Testis (tissue), 2 donors: ENCODE results near the gene SGCG.

Source experiments
- POLR2A ChIP-seq: fragments of 450-650 bp; IDR thresholded peaks from one replicate; pipeline ENCODE4 v1.6.1; 2017; ENCODE audit warnings: antibody characterized with exemption, mild to moderate bottlenecking, moderate library complexity
- TF ChIP-seq, protein P1 (sequence below), 3 experiments: fragments of 450-650 bp in 2 of 3; fragments of 200-600 bp in 1 of 3; sonication (generic) in 1 of 3; IDR thresholded peaks; one replicate each; pipeline ENCODE4 v1.5.1; 2016 to 2019; ENCODE audit warnings: antibody characterized with exemption in 3 of 3, mild to moderate bottlenecking in 2 of 3, moderate library complexity in 1 of 3

DNA sequence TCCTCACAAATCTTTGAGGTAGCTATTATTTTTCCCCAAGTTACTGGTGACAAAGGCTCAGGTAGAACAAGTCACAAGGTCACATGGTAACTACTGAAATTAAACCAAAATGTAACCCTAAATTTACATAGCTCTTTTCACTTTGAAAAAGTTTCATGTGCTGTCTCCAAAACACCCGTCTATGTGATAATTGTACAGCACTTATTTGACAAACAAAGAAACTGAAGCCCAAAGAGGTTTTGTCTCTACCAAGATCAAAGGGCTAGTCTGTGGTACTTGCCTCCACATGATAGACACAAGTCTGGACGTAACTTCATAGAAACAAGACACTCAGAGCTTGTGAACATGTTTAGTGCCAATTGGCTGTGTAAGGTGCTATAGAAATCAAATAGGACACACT, 144.4 kb downstream of the SGCG start:
- TF ChIP-seq, protein P1, sequence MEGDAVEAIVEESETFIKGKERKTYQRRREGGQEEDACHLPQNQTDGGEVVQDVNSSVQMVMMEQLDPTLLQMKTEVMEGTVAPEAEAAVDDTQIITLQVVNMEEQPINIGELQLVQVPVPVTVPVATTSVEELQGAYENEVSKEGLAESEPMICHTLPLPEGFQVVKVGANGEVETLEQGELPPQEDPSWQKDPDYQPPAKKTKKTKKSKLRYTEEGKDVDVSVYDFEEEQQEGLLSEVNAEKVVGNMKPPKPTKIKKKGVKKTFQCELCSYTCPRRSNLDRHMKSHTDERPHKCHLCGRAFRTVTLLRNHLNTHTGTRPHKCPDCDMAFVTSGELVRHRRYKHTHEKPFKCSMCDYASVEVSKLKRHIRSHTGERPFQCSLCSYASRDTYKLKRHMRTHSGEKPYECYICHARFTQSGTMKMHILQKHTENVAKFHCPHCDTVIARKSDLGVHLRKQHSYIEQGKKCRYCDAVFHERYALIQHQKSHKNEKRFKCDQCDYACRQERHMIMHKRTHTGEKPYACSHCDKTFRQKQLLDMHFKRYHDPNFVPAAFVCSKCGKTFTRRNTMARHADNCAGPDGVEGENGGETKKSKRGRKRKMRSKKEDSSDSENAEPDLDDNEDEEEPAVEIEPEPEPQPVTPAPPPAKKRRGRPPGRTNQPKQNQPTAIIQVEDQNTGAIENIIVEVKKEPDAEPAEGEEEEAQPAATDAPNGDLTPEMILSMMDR (IDR thresholded peaks at IDR 0.05), result no peak
- no peak for TF ChIP-seq POLR2A
